B cell (primary cell): Measurements from ENCODE around the gene ACSF2. TPM values are rescaled to one million over a fixed set of nuclear protein-coding genes. Genes with fewer than 3 reads are reported as not detected.

Experiments used
- ATAC-seq: fragments of 200-7000 bp; cut with Tn5 transposase; one replicate; pipeline ENCODE4 v1.10.0; 2021; ENCODE audit warnings: low read depth, mild to moderate bottlenecking, moderate number of reproducible peaks, moderate library complexity
- CTCF ChIA-PET: fragments of 350-600 bp; sonication (Branson Sonifier 250); formaldehyde crosslinking; loops from one replicate; lab custom pipeline; 2021; ENCODE audit warnings: antibody characterized with exemption, inconsistent platforms; lab: Charles Lee
- POLR2A ChIA-PET: fragments of 350-600 bp; sonication (Branson Sonifier 250); formaldehyde crosslinking; loops from one replicate; lab custom pipeline; 2021; ENCODE audit warnings: antibody characterized with exemption; lab: Charles Lee
- DNase-seq: peaks from one replicate; pipeline ENCODE4 v3.0.0; 2013
- H2AFZ ChIP-seq: 2 replicates; pipeline ENCODE4 v1.6.1; 2012; ENCODE audit warnings: mild to moderate bottlenecking, low read depth, low read length; ENCODE audit not compliant: insufficient read depth, poor library complexity, severe bottlenecking
- H3K27ac ChIP-seq, 2 donors: 1 replicate in 1 of 2; 2 replicates in 1 of 2; pipeline ENCODE4 v1.5.1; 2012 to 2013; ENCODE audit warnings: low read length in 2 of 2, mild to moderate bottlenecking in 2 of 2, moderate library complexity in 1 of 2
- H3K27me3 ChIP-seq, 4 experiments: fragments of 200-600 bp in 1 of 4; sonication (generic) in 1 of 4; replicated peaks in 1 of 4; 1 replicate in 2 of 4; 2 replicates in 2 of 4; pipeline versions ENCODE4 v1.6.1 to v1.7.0; 2013 to 2016; ENCODE audit warnings: low read length in 3 of 4, mild to moderate bottlenecking in 2 of 4, mixed read lengths in 1 of 4, moderate library complexity in 1 of 4; ENCODE audit not compliant: insufficient read depth in 4 of 4, control insufficient read depth in 3 of 4; ENCODE audit errors: control extremely low read depth in 1 of 4
- H3K36me3 ChIP-seq, 2 experiments: replicated peaks in 1 of 2; 1 replicate in 1 of 2; 2 replicates in 1 of 2; pipeline versions ENCODE4 v1.6.1 to v1.7.1; 2013; ENCODE audit warnings: low read length in 1 of 2; ENCODE audit not compliant: insufficient read depth in 2 of 2, control insufficient read depth in 1 of 2; ENCODE audit errors: control extremely low read depth in 1 of 2, extremely low read depth in 1 of 2
- H3K4me1 ChIP-seq, 2 donors: fragments of 200-600 bp in 1 of 2; sonication (generic) in 1 of 2; 1 replicate in 1 of 2; 2 replicates in 1 of 2; pipeline versions ENCODE4 v1.5.1 to v1.6.1; 2013 to 2017; ENCODE audit warnings: low read length in 2 of 2; ENCODE audit not compliant: control insufficient read depth in 2 of 2, insufficient read depth in 2 of 2
- H3K4me2 ChIP-seq: replicated peaks from 2 replicates; pipeline ENCODE3; 2012; ENCODE audit warnings: mild to moderate bottlenecking, low read depth, low read length; ENCODE audit not compliant: poor library complexity, severe bottlenecking
- H3K4me3 ChIP-seq, 5 experiments: fragments of 200-600 bp in 1 of 5; sonication (generic) in 1 of 5; 1 replicate in 3 of 5; 2 replicates in 2 of 5; pipeline versions ENCODE4 v1.5.1 to v1.7.0; 2011 to 2016; ENCODE audit warnings: low read length in 4 of 5, mild to moderate bottlenecking in 4 of 5, low read depth in 2 of 5, control low read depth in 1 of 5, moderate library complexity in 1 of 5; ENCODE audit not compliant: insufficient read depth in 1 of 5; ENCODE audit errors: control extremely low read depth in 1 of 5, extremely low read depth in 1 of 5
- H3K79me2 ChIP-seq: fragments of 200-600 bp; sonication (generic); one replicate; pipeline ENCODE4 v1.6.0; 2016; ENCODE audit warnings: low read length; ENCODE audit not compliant: control insufficient read depth, insufficient read depth
- H3K9ac ChIP-seq: fragments of 200-600 bp; sonication (generic); 2 replicates; pipeline ENCODE4 v1.6.1; 2017; ENCODE audit warnings: mild to moderate bottlenecking, low read length, moderate library complexity
- H3K9me3 ChIP-seq, 3 donors: one replicate each; pipeline versions ENCODE4 v1.6.1 to v1.7.1; 2013; ENCODE audit warnings: low read length in 2 of 3; ENCODE audit not compliant: control insufficient read depth in 2 of 3, insufficient read depth in 1 of 3; ENCODE audit errors: control extremely low read depth in 1 of 3
- H4K20me1 ChIP-seq: 2 replicates; pipeline ENCODE4 v1.6.0; 2012; ENCODE audit warnings: mild to moderate bottlenecking, low read length; ENCODE audit not compliant: insufficient read depth, control insufficient read depth, poor library complexity, severe bottlenecking
- H3K27ac Mint-ChIP-seq: one replicate; pipeline ENCODE4 v1.8.0; 2021; ENCODE audit warnings: mixed read lengths
- H3K27me3 Mint-ChIP-seq: one replicate; pipeline ENCODE4 v1.8.0; 2021; ENCODE audit warnings: mixed read lengths
- H3K4me1 Mint-ChIP-seq: one replicate; pipeline ENCODE4 v1.8.0; 2021; ENCODE audit warnings: mixed read lengths
- H3K4me3 Mint-ChIP-seq: one replicate; pipeline ENCODE4 v1.8.0; 2021; ENCODE audit warnings: mixed read lengths
- H3K9me3 Mint-ChIP-seq: one replicate; pipeline ENCODE4 v1.8.0; 2022; ENCODE audit warnings: mixed read lengths; ENCODE audit not compliant: insufficient read depth
- CTCF ChIP-seq: fragments of 200-600 bp; IDR thresholded peaks from one replicate; pipeline ENCODE4 v1.8.0; 2022; ENCODE audit warnings: antibody characterized with exemption, mild to moderate bottlenecking
- EZH2 ChIP-seq: IDR thresholded peaks from 2 replicates; pipeline ENCODE4 v1.6.1; 2012; ENCODE audit warnings: borderline replicate concordance, low read depth, mild to moderate bottlenecking, moderate library complexity, low read length; ENCODE audit not compliant: insufficient read depth, poor library complexity, severe bottlenecking
- WGBS: methylation state at CpG from one replicate; pipeline ENCODE4 v1.1.5; 2013; ENCODE audit warnings: missing lambda C conversion rate; ENCODE audit not compliant: insufficient coverage; 5-methylcytosine and 5-hydroxymethylcytosine counted together
- intact Hi-C: fragments of 100-400 bp; cut with micrococcal nuclease; formaldehyde crosslinking; loops from one replicate; pipeline ENCODE4 v1.10.0; 2022
- polyA plus RNA-seq: library from polyadenylated mRNA; depleted of rRNA; stranded (reverse); fragments of >200 nt; gene quantifications from 2 replicates; pipeline ENCODE4 v1.2.3, GENCODE V29; 2012
- total RNA-seq, 2 donors: library from RNA; stranded (reverse); fragments of 120-200 nt in 1 of 2; gene quantifications; 1 replicate in 1 of 2; 2 replicates in 1 of 2; pipeline versions ENCODE4 v1.2.3 to v1.2.4, GENCODE V29; 2013 to 2022

Gene ACSF2
- total and polyA plus RNA-seq, 2 donors (not counting 1 experiment from before 2014, with no cell fraction given) = 59.6 to 66.1 TPM

- Histone ChIP-seq H4K20me1 (no peaks in the 10 kb centered on the region), H3K9me3 (peaks cover 0 to 10% (median 4%) of the 10 kb centered on the region in 3 donors), H3K79me2 (peaks cover 16% of the 10 kb centered on the region), H3K27me3 (no peaks in the 10 kb centered on the region), H2AFZ (no peak overlapping the region), H3K4me2 (no peak overlapping the region), H3K4me3 (no peak overlapping the region), H3K4me1 (peaks cover 31 to 44% of the 10 kb centered on the region in 2 donors), H3K9ac (no peak overlapping the region), H3K27ac (no peak overlapping the region), H3K36me3 (no peaks in the 10 kb centered on the region)
- DNase-seq (no peak), ATAC-seq (no peak)
- H3K27me3 Mint-ChIP-seq = no peaks in the 10 kb centered on the region
- no CpG with 5 or more reads among the region's 2 CpGs for WGBS
- H3K4me1 Mint-ChIP-seq = peaks cover 50% of the 10 kb centered on the region
- no peak overlapping the region for H3K4me3 Mint-ChIP-seq
- no peaks in the 10 kb centered on the region for H3K9me3 Mint-ChIP-seq
- TF ChIP-seq CTCF (no peak), EZH2 (no peak)
- POLR2A ChIA-PET = interaction anchor here (0.6 to 0.7 kb wide), 2 partner anchors 14 to 114 kb away, joined by 4 to 8 read pairs; no protein-coding TSS in a partner anchor
- peak overlapping the region; percentile 32 for H3K27ac Mint-ChIP-seq
- CTCF ChIA-PET = interaction anchor here (1.3 to 3.3 kb wide), 2 partner anchors 25 to 63 kb away, joined by 4 to 26 read pairs; partner anchors contain the start of gene LRRC59
- intact Hi-C loops = loop anchor here (10.0 kb wide), 1 partner anchor 48 kb away; the partner anchor contains the start of genes EME1 and MRPL27
Measured at GRCh38 chr17:50422738-50423137, 3.3 kb upstream of the ACSF2 start.

GRCh38 chr17:50423553-50424159, 2.4 kb upstream of the ACSF2 start:
- H3K4me2 ChIP-seq = no peak overlapping the region

More at GRCh38 chr17:50423553-50424159, 2.4 kb upstream of the ACSF2 start:
- Histone ChIP-seq H3K4me3 (no peak overlapping the region), H4K20me1 (no peaks in the 10 kb centered on the region), H3K27me3 (no peaks in the 10 kb centered on the region), H3K27ac (no peak overlapping the region), H3K9me3 (peaks cover 0 to 10% (median 4%) of the 10 kb centered on the region in 3 donors), H3K4me1 (peaks cover 33 to 47% of the 10 kb centered on the region in 2 donors), H2AFZ (no peak overlapping the region), H3K79me2 (peaks cover 19% of the 10 kb centered on the region), H3K36me3 (no peaks in the 10 kb centered on the region), H3K9ac (no peak overlapping the region)
- ChIA-PET POLR2A (no interaction called here), CTCF (interaction anchor here (3.3 kb wide), 1 partner anchor 26 kb away, joined by 26 read pairs; the partner anchor contains the start of gene LRRC59)
- no peak for DNase-seq
- Mint-ChIP-seq H3K27me3 (no peaks in the 10 kb centered on the region), H3K4me3 (peak overlapping the region; percentile 49), H3K27ac (peak overlapping the region; percentile 56), H3K9me3 (no peaks in the 10 kb centered on the region), H3K4me1 (peaks cover 53% of the 10 kb centered on the region)
- ATAC-seq = no peak
- 72% methylated on average over 4 of the region's 6 CpGs for WGBS
- TF ChIP-seq EZH2 (no peak), CTCF (no peak)
- intact Hi-C loops = loop anchor here (10.0 kb wide), 1 partner anchor 49 kb away; the partner anchor contains the start of genes EME1 and MRPL27
